ENCODE measurements around the gene HLA-B. TPM values are rescaled to one million over a fixed set of nuclear protein-coding genes. Genes with fewer than 3 reads are reported as not detected.

Gene HLA-B
- total RNA-seq, 1 donor from 2014 or later, result 29.5 TPM

- Mint-ChIP-seq H3K4me1 (peaks cover 24% of the 10 kb centered on the region), H3K9me3 (no peaks in the 10 kb centered on the region), H3K27ac (ENCODE audit: unreplicated experiment) (no peak overlapping the region), H3K4me3 (no peak overlapping the region), H3K36me3 (ENCODE audit: low read depth) (no peaks in the 10 kb centered on the region), H3K27me3 (ENCODE audit: low read depth) (peaks cover under 1% of the 10 kb centered on the region)
- no peak for DNase-seq (ENCODE audit: low read depth, low spot score)
- no peak for TF ChIP-seq CTCF (conservative IDR thresholded peaks at IDR 0.05)
Measured at GRCh38 chr6:31386977-31387376, 30.0 kb upstream of the HLA-B start.

- TF ChIP-seq CTCF (conservative IDR thresholded peaks at IDR 0.05), result no peak
- no peak for DNase-seq (ENCODE audit: low read depth, low spot score)
- H3K36me3 Mint-ChIP-seq (ENCODE audit: low read depth), result no peaks in the 10 kb centered on the region
- H3K4me1 Mint-ChIP-seq, result peaks cover 28% of the 10 kb centered on the region
- H3K27me3 Mint-ChIP-seq (ENCODE audit: low read depth), result peaks cover 4% of the 10 kb centered on the region
- no peak overlapping the region for H3K27ac Mint-ChIP-seq (ENCODE audit: unreplicated experiment)
- H3K9me3 Mint-ChIP-seq, result no peaks in the 10 kb centered on the region
- no peak overlapping the region for H3K4me3 Mint-ChIP-seq
Measured at GRCh38 chr6:31386099-31386498, 29.1 kb upstream of the HLA-B start.

GRCh38 chr6:31385041-31385440 is 28.1 kb upstream of the HLA-B start:
- Mint-ChIP-seq H3K27me3 (ENCODE audit: low read depth) (peaks cover 9% of the 10 kb centered on the region), H3K36me3 (ENCODE audit: low read depth) (no peaks in the 10 kb centered on the region), H3K4me1 (peaks cover 28% of the 10 kb centered on the region), H3K9me3 (no peaks in the 10 kb centered on the region), H3K4me3 (no peak overlapping the region), H3K27ac (ENCODE audit: unreplicated experiment) (no peak overlapping the region)
- no peak for TF ChIP-seq CTCF (conservative IDR thresholded peaks at IDR 0.05)
- DNase-seq (ENCODE audit: low read depth, low spot score), result no peak

- no peaks in the 10 kb centered on the region for H3K36me3 Mint-ChIP-seq (ENCODE audit: low read depth)
- H3K9me3 Mint-ChIP-seq, result no peaks in the 10 kb centered on the region
- peaks cover 25% of the 10 kb centered on the region for H3K4me1 Mint-ChIP-seq
- H3K4me3 Mint-ChIP-seq, result no peak overlapping the region
- no peak overlapping the region for H3K27ac Mint-ChIP-seq (ENCODE audit: unreplicated experiment)
- peaks cover 16% of the 10 kb centered on the region for H3K27me3 Mint-ChIP-seq (ENCODE audit: low read depth)
- TF ChIP-seq CTCF (conservative IDR thresholded peaks at IDR 0.05), result no peak
- DNase-seq (ENCODE audit: low read depth, low spot score), result no peak
Measured at GRCh38 chr6:31383149-31383548, 26.2 kb upstream of the HLA-B start.

- Mint-ChIP-seq H3K27ac (ENCODE audit: unreplicated experiment) (no peak overlapping the region), H3K27me3 (ENCODE audit: low read depth) (peaks cover 16% of the 10 kb centered on the region), H3K4me1 (peaks cover 11% of the 10 kb centered on the region), H3K9me3 (no peaks in the 10 kb centered on the region), H3K36me3 (ENCODE audit: low read depth) (no peaks in the 10 kb centered on the region), H3K4me3 (no peak overlapping the region)
- TF ChIP-seq CTCF (conservative IDR thresholded peaks at IDR 0.05), result no peak
- DNase-seq (ENCODE audit: low read depth, low spot score), result no peak
Measured at GRCh38 chr6:31381666-31382065, 24.7 kb upstream of the HLA-B start.

- H3K9me3 Mint-ChIP-seq, result no peaks in the 10 kb centered on the region
- no peaks in the 10 kb centered on the region for H3K36me3 Mint-ChIP-seq (ENCODE audit: low read depth)
- H3K27me3 Mint-ChIP-seq (ENCODE audit: low read depth), result peaks cover 16% of the 10 kb centered on the region
- no peak for TF ChIP-seq CTCF (conservative IDR thresholded peaks at IDR 0.05)
- no peak overlapping the region for H3K4me3 Mint-ChIP-seq
- peaks cover 5% of the 10 kb centered on the region for H3K4me1 Mint-ChIP-seq
- no peak for DNase-seq (ENCODE audit: low read depth, low spot score)
- H3K27ac Mint-ChIP-seq (ENCODE audit: unreplicated experiment), result no peak overlapping the region
Measured at GRCh38 chr6:31379850-31380249, 22.9 kb upstream of the HLA-B start.

Measured in neural crest cell (in vitro differentiated cells).